A673 (cell line): ENCODE measurements around the gene CRYAA. TPM values are rescaled to one million over a fixed set of nuclear protein-coding genes. Genes with fewer than 3 reads are reported as not detected.

Experiments used
- BruUV-seq: library from RNA; stranded (reverse); fragments of 400-500 nt; replicated peaks from 2 replicates; lab custom pipeline; 2021; lab: Mats Ljungman, UMichigan
- CTCF ChIA-PET: fragments of 300-600 bp; sonication (Branson Sonifier 250); formaldehyde crosslinking; loops from one replicate; lab custom pipeline; 2022; ENCODE audit warnings: antibody characterized with exemption; lab: Charles Lee
- POLR2A ChIA-PET: fragments of 300-600 bp; sonication (Branson Sonifier 250); formaldehyde crosslinking; loops from one replicate; lab custom pipeline; 2022; ENCODE audit warnings: antibody characterized with exemption; ENCODE audit not compliant: low non-redundant PET; lab: Charles Lee
- DNase-seq: peaks from one replicate; pipeline ENCODE4 v3.0.0-alpha.2; 2015; ENCODE audit warnings: low spot score
- H3K27ac ChIP-seq: fragments of 200-600 bp; sonication (generic); 2 replicates; pipeline ENCODE4 v1.5.1; 2016; ENCODE audit warnings: mixed run types, low read depth, mild to moderate bottlenecking, mixed read lengths, antibody characterized with exemption, low read length; ENCODE audit not compliant: poor library complexity, severe bottlenecking
- H3K27me3 ChIP-seq: fragments of 200-600 bp; sonication (generic); replicated peaks from 2 replicates; pipeline ENCODE4 v1.6.1; 2017; ENCODE audit warnings: mixed run types, low read depth, mild to moderate bottlenecking, mixed read lengths, antibody characterized with exemption, low read length; ENCODE audit not compliant: insufficient read depth, poor library complexity
- H3K36me3 ChIP-seq: fragments of 200-600 bp; sonication (generic); 2 replicates; pipeline ENCODE4 v1.6.1; 2016; ENCODE audit warnings: mixed run types, mild to moderate bottlenecking, mixed read lengths, antibody characterized with exemption, low read length; ENCODE audit not compliant: insufficient read depth, poor library complexity, severe bottlenecking
- H3K4me1 ChIP-seq: fragments of 200-600 bp; sonication (generic); 2 replicates; pipeline ENCODE4 v1.6.1; 2017; ENCODE audit warnings: mixed run types, mild to moderate bottlenecking, mixed read lengths, antibody characterized with exemption, low read length; ENCODE audit not compliant: insufficient read depth, poor library complexity, severe bottlenecking
- H3K4me3 ChIP-seq: fragments of 200-600 bp; sonication (generic); 2 replicates; pipeline ENCODE4 v1.5.1; 2016; ENCODE audit warnings: low read depth, mixed run types, mild to moderate bottlenecking, mixed read lengths, low read length; ENCODE audit not compliant: poor library complexity, severe bottlenecking
- H3K9me3 ChIP-seq: fragments of 200-600 bp; sonication (generic); 2 replicates; pipeline ENCODE4 v1.6.1; 2016; ENCODE audit warnings: mixed run types, low read depth, mild to moderate bottlenecking, mixed read lengths, antibody characterized with exemption, low read length; ENCODE audit not compliant: poor library complexity, severe bottlenecking
- EZH2 ChIP-seq: fragments of 200-600 bp; sonication (generic); IDR thresholded peaks from 2 replicates; pipeline ENCODE4 v1.6.1; 2017; ENCODE audit warnings: borderline replicate concordance, low read depth, mild to moderate bottlenecking, mixed read lengths, antibody characterized with exemption, low read length; ENCODE audit not compliant: poor library complexity, severe bottlenecking
- intact Hi-C: fragments of 100-400 bp; cut with micrococcal nuclease; formaldehyde crosslinking; loops from one replicate; pipeline ENCODE4 v1.10.0; 2022; ENCODE audit not compliant: unreplicated experiment
- total RNA-seq: library from RNA; stranded (reverse); gene quantifications from 2 replicates; pipeline ENCODE4 v1.2.3, GENCODE V29; 2021
- TF ChIP-seq, protein P1 (sequence below): fragments of 300-800, 200-600 bp; sonication (generic); conservative IDR thresholded peaks from 2 replicates; pipeline ENCODE4 v1.5.1; 2017; ENCODE audit warnings: low read depth, mild to moderate bottlenecking, antibody characterized with exemption, low read length, moderate library complexity, mixed read lengths

Gene CRYAA
- total RNA-seq, 1 experiment from 2014 or later: not detected

DNA sequence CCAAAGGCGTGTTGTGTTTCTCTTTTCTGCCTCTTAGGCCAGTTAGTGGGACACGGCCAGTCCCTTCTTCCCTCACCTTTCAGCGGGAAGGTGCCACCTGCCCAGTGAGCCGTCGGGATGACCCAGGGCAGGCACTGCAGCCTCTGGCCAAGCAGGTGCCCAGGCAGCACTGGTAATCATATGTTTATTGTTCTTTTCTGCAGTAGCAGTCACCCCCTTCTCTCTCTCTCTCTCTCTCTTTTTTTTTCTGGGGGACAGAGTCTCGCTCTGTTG is 38.2 kb downstream of the CRYAA start:
- Histone ChIP-seq H3K4me1 (no peaks in the 10 kb centered on the region), H3K27ac (no peak overlapping the region), H3K27me3 (no peaks in the 10 kb centered on the region), H3K36me3 (no peaks in the 10 kb centered on the region), H3K4me3 (no peak overlapping the region), H3K9me3 (peaks cover under 1% of the 10 kb centered on the region)
- DNase-seq: no peak
- no TSS peak for BruUV-seq
- intact Hi-C loops: no loop called here
- TF ChIP-seq EZH2: no peak
- TF ChIP-seq, protein P1, sequence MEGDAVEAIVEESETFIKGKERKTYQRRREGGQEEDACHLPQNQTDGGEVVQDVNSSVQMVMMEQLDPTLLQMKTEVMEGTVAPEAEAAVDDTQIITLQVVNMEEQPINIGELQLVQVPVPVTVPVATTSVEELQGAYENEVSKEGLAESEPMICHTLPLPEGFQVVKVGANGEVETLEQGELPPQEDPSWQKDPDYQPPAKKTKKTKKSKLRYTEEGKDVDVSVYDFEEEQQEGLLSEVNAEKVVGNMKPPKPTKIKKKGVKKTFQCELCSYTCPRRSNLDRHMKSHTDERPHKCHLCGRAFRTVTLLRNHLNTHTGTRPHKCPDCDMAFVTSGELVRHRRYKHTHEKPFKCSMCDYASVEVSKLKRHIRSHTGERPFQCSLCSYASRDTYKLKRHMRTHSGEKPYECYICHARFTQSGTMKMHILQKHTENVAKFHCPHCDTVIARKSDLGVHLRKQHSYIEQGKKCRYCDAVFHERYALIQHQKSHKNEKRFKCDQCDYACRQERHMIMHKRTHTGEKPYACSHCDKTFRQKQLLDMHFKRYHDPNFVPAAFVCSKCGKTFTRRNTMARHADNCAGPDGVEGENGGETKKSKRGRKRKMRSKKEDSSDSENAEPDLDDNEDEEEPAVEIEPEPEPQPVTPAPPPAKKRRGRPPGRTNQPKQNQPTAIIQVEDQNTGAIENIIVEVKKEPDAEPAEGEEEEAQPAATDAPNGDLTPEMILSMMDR: no peak
- ChIA-PET CTCF (no interaction called here), POLR2A (no interaction called here)

DNA sequence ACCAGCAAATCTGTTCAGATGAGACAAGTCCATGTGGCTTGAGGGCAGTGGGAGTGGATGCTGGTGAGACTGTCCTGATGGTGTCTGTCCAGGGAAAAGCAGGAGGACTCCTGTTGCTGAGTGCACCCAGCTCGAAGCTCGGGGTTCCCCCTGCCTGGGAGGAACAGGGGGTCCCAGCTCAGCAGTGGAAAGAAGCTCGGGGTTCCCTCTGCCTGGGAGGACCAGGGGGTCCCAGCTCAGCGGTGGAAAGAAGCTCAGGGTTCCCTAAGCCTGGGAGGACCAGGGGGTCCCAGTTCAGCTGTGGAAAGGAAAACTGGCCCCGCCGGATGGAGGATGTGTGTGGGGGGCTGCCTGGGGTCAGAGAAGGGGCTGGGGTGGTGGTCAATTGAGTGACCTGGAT is 39.1 kb downstream of the CRYAA start:
- H3K27me3 ChIP-seq: no peaks in the 10 kb centered on the region
- no peak overlapping the region for H3K4me3 ChIP-seq
- BruUV-seq: no TSS peak
- DNase-seq: no peak
- TF ChIP-seq, protein P1: no peak
- no peak for TF ChIP-seq EZH2
- intact Hi-C loops: no loop called here
- H3K36me3 ChIP-seq: no peaks in the 10 kb centered on the region
- H3K9me3 ChIP-seq: no peaks in the 10 kb centered on the region
- H3K27ac ChIP-seq: no peak overlapping the region
- POLR2A ChIA-PET: no interaction called here
- CTCF ChIA-PET: no interaction called here
- H3K4me1 ChIP-seq: no peaks in the 10 kb centered on the region

DNA sequence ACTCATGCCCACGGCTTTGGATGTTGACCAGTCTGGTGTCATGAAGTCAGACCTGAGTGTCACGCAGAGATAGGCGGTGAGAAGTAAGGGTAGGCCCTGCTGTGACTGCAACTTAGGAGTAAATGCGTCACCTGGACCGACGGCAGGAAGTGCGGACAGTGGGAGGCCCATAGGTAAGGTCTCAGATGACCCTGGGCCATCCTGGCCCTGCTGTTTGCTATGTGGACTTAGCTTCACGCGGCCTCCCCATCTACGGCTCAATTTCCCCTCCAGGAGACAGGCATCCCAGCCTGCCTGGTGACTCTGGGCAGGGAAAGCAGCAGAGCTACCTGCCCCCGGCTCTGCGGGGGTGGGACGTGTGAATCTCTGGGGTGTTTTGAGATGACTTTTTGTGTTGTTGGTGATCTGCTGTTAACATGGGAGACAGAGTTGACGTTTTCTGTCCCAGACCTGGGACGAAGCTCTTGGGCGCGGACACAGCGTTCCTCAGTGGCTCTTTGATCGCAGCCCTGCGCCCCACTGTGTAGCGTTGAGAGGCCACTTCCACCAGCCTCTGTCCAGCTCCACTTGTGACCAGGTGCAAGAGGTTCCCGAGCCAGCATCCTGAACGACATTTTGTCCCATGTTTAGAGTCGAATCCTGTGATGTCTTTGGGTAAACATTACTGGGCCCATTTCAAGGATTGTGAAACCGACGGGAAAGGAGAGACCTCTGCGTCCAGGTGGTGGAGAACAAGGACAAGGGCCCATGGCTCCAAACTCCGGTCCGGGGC is 39.9 kb downstream of the CRYAA start:
- Histone ChIP-seq H3K36me3 (no peaks in the 10 kb centered on the region), H3K4me3 (no peak overlapping the region), H3K4me1 (no peaks in the 10 kb centered on the region), H3K27me3 (no peaks in the 10 kb centered on the region), H3K27ac (no peak overlapping the region), H3K9me3 (no peaks in the 10 kb centered on the region)
- intact Hi-C loops: no loop called here
- ChIA-PET CTCF (no interaction called here), POLR2A (no interaction called here)
- BruUV-seq: no TSS peak
- no peak for DNase-seq
- TF ChIP-seq, protein P1: no peak
- TF ChIP-seq EZH2: no peak
